B cell (primary cell): ENCODE results near the gene FIGNL2.

ENCODE experiments used
- EZH2 ChIP-seq: IDR thresholded peaks from 2 replicates; pipeline ENCODE4 v1.6.1; 2012; ENCODE audit warnings: borderline replicate concordance, low read depth, mild to moderate bottlenecking, moderate library complexity, low read length; ENCODE audit not compliant: insufficient read depth, poor library complexity, severe bottlenecking
- TF ChIP-seq, protein P1 (sequence below): fragments of 200-600 bp; IDR thresholded peaks from one replicate; pipeline ENCODE4 v1.8.0; 2022; ENCODE audit warnings: antibody characterized with exemption, mild to moderate bottlenecking

DNA sequence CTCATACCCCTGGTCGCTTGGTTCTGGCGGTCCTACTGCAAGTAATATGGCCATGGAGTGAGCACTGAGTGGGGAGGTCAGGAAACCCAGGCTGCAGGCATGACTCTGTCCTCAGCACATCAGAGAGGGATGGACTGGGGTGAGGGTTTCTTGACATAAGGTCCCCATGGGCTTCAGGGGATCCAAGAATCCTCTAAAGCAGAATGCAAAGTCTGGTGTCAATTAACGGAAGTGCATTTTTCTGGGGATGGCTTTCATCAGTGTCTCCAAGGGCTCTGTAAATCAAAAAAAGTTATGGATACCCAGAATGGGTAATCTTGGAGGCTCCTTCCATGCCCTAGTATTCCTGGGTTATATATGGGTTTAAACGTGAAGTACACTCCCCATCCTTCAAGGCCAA is 3.7 kb downstream of the FIGNL2 start:
- TF ChIP-seq, protein P1, sequence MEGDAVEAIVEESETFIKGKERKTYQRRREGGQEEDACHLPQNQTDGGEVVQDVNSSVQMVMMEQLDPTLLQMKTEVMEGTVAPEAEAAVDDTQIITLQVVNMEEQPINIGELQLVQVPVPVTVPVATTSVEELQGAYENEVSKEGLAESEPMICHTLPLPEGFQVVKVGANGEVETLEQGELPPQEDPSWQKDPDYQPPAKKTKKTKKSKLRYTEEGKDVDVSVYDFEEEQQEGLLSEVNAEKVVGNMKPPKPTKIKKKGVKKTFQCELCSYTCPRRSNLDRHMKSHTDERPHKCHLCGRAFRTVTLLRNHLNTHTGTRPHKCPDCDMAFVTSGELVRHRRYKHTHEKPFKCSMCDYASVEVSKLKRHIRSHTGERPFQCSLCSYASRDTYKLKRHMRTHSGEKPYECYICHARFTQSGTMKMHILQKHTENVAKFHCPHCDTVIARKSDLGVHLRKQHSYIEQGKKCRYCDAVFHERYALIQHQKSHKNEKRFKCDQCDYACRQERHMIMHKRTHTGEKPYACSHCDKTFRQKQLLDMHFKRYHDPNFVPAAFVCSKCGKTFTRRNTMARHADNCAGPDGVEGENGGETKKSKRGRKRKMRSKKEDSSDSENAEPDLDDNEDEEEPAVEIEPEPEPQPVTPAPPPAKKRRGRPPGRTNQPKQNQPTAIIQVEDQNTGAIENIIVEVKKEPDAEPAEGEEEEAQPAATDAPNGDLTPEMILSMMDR, result no peak
- TF ChIP-seq EZH2, result no peak
